HG03103 (cell line): Measurements from ENCODE around the gene ANKRD28.
"Not testable (repeated sequence)": the region's sequence is repeated elsewhere in the genome, so short reads cannot be mapped to it uniquely, and the experiment has no call there.

ENCODE experiments used
- ATAC-seq: cut with Tn5 transposase; IDR thresholded peaks from one replicate; pipeline ENCODE4 v1.9.1; 2021; ENCODE audit warnings: low read depth; ENCODE audit not compliant: unreplicated experiment

ANKRD28 gene

GRCh38 chr3:15797642-15798303 is at the start of gene ANKRD28:
ANKRD28 (minus strand) TSS chr3:15797979; CDS start chr3:15796521, 1,458 bp downstream.
- ATAC-seq: no peak

DNA sequence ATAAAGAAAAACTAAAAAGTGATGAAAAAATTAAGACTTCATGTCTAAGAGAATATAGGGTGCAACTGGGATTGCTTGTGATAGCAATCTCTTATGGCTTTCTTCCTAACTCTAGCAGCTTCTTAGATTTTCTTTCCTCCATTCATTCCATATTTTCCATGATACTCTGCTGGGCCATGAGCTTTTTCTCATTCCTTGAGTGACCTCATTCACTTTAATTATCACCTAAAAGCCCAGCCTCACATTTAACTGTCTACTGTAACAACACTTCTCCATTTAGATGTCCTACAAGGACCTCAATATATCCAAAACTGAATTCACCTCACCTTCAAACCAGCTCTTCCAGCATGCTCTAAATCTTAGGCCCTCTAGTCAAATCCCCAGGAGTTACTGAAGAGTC is 49.5 kb upstream of the ANKRD28 start:
- ATAC-seq: no peak

DNA sequence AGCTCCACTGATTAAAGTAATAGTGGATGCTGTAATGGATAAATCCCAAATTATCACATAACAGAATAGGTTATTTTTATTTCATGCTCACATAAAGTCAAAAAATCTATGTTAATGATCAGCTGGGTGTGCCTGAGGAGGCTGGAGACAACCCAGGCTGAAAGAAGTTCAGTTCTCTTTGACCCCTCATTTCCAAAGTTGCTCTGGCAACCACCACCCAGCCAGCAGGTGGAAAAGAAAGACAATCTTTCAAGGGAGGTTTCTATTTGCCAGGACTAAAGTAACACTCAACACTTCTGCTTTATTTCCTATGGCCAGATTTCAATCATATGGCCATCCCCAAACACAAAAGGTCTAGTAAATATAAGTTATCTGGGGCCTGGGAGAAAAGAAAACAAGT is 48.8 kb upstream of the ANKRD28 start:
- ATAC-seq: no peak

DNA sequence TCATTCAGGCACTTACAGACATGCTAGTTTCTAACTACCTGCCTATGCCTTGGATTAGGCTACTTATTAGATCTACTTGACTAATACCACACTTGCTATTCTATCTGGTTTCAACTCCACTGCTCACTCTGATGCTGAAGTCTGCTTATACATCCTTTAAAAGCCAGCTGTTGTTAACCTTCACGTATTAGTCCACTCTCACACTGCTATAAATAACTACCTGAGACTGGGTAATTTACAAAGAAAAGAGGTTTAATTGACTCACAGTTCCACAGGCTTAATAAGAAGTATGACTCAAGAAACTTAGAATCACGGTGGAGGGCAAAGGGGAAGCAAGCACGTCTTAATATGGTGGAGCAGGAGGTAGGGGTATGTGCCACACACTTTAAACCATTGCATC is 47.7 kb upstream of the ANKRD28 start:
- no peak for ATAC-seq

DNA sequence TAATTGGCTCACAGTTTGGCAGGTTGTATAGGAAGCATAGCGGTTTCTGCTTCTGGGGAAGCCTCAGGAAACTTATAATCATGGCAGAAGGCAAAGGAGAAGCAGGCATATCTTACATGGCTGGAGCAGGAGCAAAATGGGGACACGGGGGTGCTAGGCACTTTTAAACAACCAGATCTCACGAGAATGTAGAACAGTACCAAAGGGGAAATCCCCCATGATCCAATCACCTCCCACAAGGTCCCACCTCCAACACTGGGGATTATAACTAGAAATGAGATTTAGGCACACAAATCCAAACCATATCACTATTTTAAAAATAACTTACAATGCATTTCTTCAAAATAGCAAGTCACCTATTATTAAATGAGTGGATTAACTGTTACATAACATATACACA is 47.1 kb upstream of the ANKRD28 start:
- no peak for ATAC-seq

DNA sequence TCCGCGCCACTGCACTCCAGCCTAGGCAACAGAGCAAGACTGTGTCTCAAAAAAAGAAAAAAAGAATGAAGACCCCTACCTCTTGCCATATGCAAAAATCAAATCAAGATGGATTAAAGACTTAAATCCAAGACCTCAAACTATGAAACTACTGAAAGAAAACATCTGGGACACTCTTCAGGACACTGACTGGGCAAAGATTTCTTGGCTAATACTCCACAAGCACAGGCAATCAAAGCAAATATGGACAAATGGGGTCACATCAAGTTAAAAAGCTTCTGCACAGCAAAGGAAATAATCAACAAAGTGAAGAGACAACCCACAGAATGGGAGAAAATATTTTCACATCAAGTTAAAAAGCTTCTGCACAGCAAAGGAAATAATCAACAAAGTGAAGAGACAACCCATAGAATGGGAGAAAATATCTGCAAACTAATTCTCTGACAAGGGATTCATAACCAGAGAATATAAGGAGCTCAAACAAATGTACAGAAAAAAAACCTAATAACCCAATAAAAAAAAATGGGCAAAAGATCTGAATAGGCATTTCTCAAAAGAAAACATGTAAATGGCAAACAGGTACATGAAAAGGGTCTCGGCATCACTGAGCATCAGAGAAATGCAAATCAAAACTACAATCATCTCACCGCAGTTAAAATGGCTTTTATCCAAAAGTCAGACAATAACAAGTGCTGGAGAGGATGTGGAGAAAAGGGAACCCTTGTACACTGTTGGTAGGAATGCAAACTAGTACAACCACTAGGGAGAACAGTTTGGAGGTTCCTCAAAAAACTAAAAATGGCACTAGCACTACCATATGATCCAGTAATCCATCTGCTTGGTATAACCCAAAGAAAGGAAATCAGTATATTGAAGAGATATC is 43.6 kb upstream of the ANKRD28 start:
- not testable (repeated sequence) for ATAC-seq

DNA sequence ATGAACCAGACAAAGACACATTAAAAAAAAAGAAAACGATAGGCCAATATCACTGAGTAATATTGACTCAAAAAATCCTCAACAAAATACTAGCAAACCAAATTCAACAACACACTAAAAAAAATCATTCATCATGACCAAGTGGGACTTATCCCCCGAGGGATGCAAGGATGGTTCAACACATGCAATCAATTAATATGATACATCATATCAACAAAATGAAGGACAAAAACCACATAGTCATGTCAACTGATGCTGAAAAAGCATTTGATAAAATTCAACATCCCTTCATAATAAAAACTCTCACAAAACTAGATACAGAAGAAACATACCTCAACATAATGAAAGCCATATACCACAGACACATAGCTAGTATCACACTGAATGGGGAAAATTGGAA is 41.8 kb upstream of the ANKRD28 start:
- no peak for ATAC-seq

DNA sequence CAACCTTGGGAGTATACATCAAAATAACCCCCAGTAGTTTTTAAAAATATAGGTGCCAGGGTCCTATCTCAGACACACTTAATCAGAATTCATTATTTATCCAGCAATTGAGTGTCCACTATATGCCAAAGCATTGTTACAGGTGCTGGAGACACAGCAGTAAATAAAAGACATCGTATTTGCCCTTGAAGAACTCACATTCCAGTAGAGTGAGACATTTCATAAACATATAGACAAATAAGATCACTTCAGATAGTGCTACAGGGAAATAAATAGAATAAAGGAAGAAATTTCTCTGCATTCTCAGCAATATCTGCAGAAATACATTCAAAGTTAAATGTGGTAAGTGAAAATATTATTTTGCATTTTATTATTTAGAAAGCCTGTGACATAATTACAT is 34.1 kb upstream of the ANKRD28 start:
- no peak for ATAC-seq

- no peak for ATAC-seq
These were observed 27.2 kb upstream of the ANKRD28 start for GRCh38 chr3:15825016-15825415.

- ATAC-seq: no peak
These were observed 25.3 kb upstream of the ANKRD28 start for GRCh38 chr3:15823092-15823491.

DNA sequence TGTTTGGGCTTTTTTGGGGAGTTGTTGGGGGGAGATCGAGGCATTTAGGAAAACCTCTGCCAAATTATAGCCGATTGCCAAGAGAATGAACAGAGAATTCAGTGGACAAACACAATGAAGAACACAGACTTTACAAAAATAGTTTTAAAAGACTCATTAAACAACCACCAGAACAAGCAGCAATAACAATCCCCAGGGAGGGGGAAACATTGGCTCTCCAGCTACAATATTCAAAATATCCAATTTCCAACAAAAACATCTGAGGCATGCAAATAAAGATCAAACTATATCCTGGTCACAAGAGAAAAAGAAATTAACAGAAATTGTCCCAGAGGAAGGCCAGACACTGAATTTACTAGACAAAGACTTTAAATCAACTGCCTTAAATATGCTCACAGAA is 24.5 kb upstream of the ANKRD28 start:
- ATAC-seq: no peak

DNA sequence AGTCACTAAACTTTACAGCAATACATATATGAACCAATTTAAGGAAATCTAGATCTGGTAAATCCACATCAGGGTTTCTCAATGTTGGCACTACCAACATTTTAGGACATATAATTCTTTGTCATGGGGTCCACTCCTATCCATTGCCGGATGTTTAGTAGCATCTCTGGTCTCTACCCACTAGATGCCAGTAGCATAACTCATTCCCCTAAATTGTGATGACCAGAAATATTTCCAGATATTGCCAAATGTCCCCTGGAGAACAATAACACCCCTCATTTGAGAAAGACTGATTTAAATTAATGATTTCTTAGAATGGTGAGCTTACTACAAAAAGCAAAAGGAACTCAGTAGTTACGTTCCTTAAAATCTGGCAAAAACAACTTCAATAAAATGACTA is 23.1 kb upstream of the ANKRD28 start:
- ATAC-seq: no peak

GRCh38 chr3:15819576-15819975 is 21.8 kb upstream of the ANKRD28 start:
- no peak for ATAC-seq

- ATAC-seq: no peak
These were observed 21.3 kb upstream of the ANKRD28 start for GRCh38 chr3:15819043-15819442.

DNA sequence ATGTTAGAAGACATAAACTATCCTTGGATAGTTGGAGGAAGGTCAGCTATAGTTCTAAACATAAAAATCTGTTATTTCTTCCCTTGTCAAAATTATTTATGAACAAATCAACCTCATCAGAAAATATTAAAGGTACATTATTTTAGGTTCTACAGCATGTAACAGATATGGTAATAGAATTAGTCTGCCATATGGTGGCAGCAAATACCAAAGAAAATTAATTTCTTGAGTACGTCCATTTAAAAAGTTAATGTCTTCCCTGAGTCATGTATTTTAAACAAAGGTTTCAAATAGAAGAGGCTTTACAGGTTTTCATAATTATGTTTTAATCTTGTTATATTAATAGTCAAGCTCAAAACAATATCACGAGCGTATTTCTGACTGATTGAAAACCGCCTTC is 17.9 kb upstream of the ANKRD28 start:
- no peak for ATAC-seq

- ATAC-seq: not testable (repeated sequence)
These were observed 15.3 kb upstream of the ANKRD28 start for GRCh38 chr3:15813079-15813478.

GRCh38 chr3:15812183-15812582 is 14.4 kb upstream of the ANKRD28 start:
- ATAC-seq: no peak

DNA sequence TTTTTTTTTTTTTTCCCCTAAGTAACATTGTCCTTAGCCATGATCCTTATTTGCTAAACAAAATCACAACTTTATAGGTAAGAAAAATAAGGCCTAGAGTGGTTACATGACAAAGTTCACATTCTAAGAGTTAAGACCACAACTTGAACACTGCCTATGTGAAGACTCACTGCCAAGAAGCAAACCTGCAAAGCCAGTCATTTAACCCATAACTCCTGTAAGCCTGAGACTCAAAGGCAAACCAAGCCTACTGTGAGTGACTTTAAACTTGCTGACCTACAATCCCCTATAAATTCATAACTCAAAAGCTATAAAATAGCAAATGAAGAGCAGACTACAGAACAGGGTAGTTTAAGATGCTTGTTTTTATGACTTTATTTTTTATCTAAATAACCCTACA is 12.9 kb upstream of the ANKRD28 start:
- no peak for ATAC-seq

DNA sequence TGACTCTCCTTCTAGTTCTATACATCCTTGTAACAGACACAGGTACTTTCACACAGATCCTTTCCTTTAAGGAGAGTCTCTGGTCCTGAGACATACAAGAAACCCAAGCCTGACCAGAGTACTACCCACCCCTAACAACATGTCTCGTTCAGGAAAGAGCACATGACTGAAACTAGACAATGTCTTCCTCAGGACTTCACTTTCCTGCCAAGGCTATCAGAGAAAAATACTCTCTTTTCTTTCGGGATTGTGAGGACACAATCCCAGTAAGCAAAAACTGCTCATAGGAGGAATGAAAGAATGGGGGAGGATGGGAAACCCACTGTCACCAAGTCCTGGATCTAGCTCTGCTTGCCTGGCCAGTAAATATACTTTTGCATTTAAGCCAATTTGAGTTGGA is 11.5 kb upstream of the ANKRD28 start:
- ATAC-seq: no peak

GRCh38 chr3:15808679-15809310 is 11.0 kb upstream of the ANKRD28 start:
- no peak for ATAC-seq

DNA sequence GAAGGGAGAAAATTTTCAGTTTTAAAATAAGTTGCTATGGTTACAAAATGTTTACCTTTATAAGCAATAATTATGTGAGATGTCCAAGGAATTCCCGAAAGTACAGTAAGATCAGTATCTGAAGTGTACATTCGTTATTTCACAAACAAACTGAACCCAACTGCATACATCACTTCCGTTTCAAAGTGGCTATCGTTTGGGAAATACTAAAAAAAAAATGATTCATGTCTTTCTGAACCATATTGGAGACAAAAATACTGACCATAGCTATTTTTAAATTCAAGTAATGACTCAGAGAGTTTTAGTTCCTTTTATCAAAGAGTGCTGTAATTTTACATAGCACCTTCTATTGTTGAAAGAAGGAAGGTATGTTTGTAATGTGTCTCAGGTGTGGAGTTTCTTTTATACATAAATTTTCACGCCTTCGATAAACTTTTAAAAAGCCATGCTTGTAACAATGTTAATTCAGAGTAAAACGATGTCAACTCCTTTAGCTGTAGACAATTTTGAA is 8.0 kb upstream of the ANKRD28 start:
- ATAC-seq: peak; percentile 70
